ENCODE data around the gene RNPEPL1.
"Not testable (repeated sequence)": the region's sequence is repeated elsewhere in the genome, so short reads cannot be mapped to it uniquely, and the experiment has no call there.

The RNPEPL1 gene

GRCh38 chr2:240615396-240615795 is 47.1 kb downstream of the RNPEPL1 start:
- peaks cover 13% of the 10 kb centered on the region for H3K4me1 ChIP-seq (ENCODE audit: control insufficient read depth, insufficient read depth, low read depth, low read length)
- no peaks in the 10 kb centered on the region for H3K79me1 ChIP-seq (replicated peaks; ENCODE audit: low read length, poor library complexity, severe bottlenecking)
- H3K27ac ChIP-seq (ENCODE audit: low read length, poor library complexity, severe bottlenecking), result no peak overlapping the region
- no CpG with 5 or more reads among the region's 2 CpGs for WGBS
- no peak overlapping the region for H4K8ac ChIP-seq (ENCODE audit: low read length)
- H3K36me3 ChIP-seq (ENCODE audit: control insufficient read depth in 1 of 2, insufficient read depth in 2 of 2, low read depth in 1 of 2, low read length in 2 of 2), result peaks cover 0 to 5% of the 10 kb centered on the region in 2 experiments
- no peak overlapping the region for H3K18ac ChIP-seq (ENCODE audit: low read depth in 1 of 2, low read length in 2 of 2)
- no peaks in the 10 kb centered on the region for H3K27me3 ChIP-seq (ENCODE audit: control insufficient read depth in 1 of 2, insufficient read depth in 1 of 2, low read length in 2 of 2)
- H4K91ac ChIP-seq (ENCODE audit: low read length), result no peak overlapping the region
- H2BK5ac ChIP-seq (ENCODE audit: low read depth, low read length, poor library complexity, severe bottlenecking), result no peak overlapping the region
- no peak for DNase-seq
- H2BK12ac ChIP-seq (ENCODE audit: low read length in 2 of 2), result no peak overlapping the region
- H2AFZ ChIP-seq (ENCODE audit: low read depth, low read length), result no peak overlapping the region
- H3K9ac ChIP-seq (ENCODE audit: low read length), result no peak overlapping the region
- no peak overlapping the region for H3K4me3 ChIP-seq (ENCODE audit: insufficient read depth in 1 of 2, low read depth in 1 of 2, low read length in 2 of 2)
- no peak overlapping the region for H3K14ac ChIP-seq (ENCODE audit: low read length in 2 of 2)
- H2BK120ac ChIP-seq (ENCODE audit: low read depth, low read length), result no peak overlapping the region
- H3K4ac ChIP-seq (ENCODE audit: low read depth in 1 of 2, low read length in 2 of 2), result no peak overlapping the region
- no peak overlapping the region for H2AK5ac ChIP-seq (ENCODE audit: low read length, severe bottlenecking)
- H3K4me2 ChIP-seq (ENCODE audit: low read length, poor library complexity, severe bottlenecking), result no peak overlapping the region
- H2BK15ac ChIP-seq (ENCODE audit: low read depth, poor library complexity, severe bottlenecking), result no peak overlapping the region
- H3K9me3 ChIP-seq (ENCODE audit: control insufficient read depth, low read length), result no peaks in the 10 kb centered on the region
- H3K23ac ChIP-seq (ENCODE audit: low read length in 2 of 2), result no peak overlapping the region

- 81% methylated on average over 20 of the region's 20 CpGs for WGBS
Measured at GRCh38 chr2:240615820-240616547, 47.7 kb downstream of the RNPEPL1 start.

GRCh38 chr2:240616860-240617666 is 48.8 kb downstream of the RNPEPL1 start:
- not testable (repeated sequence) for H2BK12ac ChIP-seq (ENCODE audit: low read length in 2 of 2); DNase-seq; H2AFZ ChIP-seq (ENCODE audit: low read depth, low read length); H2AK5ac ChIP-seq (ENCODE audit: low read length, severe bottlenecking); H3K36me3 ChIP-seq (ENCODE audit: control insufficient read depth in 1 of 2, insufficient read depth in 2 of 2, low read depth in 1 of 2, low read length in 2 of 2); H2BK5ac ChIP-seq (ENCODE audit: low read depth, low read length, poor library complexity, severe bottlenecking); H2BK15ac ChIP-seq (ENCODE audit: low read depth, poor library complexity, severe bottlenecking); H3K14ac ChIP-seq (ENCODE audit: low read length in 2 of 2); H2BK120ac ChIP-seq (ENCODE audit: low read depth, low read length); H3K27me3 ChIP-seq (ENCODE audit: control insufficient read depth in 1 of 2, insufficient read depth in 1 of 2, low read length in 2 of 2); H4K91ac ChIP-seq (ENCODE audit: low read length); H4K8ac ChIP-seq (ENCODE audit: low read length); H3K23ac ChIP-seq (ENCODE audit: low read length in 2 of 2); H3K79me1 ChIP-seq (replicated peaks; ENCODE audit: low read length, poor library complexity, severe bottlenecking); H3K4me2 ChIP-seq (ENCODE audit: low read length, poor library complexity, severe bottlenecking); H3K18ac ChIP-seq (ENCODE audit: low read depth in 1 of 2, low read length in 2 of 2); H3K4ac ChIP-seq (ENCODE audit: low read depth in 1 of 2, low read length in 2 of 2); H3K9ac ChIP-seq (ENCODE audit: low read length); H3K4me3 ChIP-seq (ENCODE audit: insufficient read depth in 1 of 2, low read depth in 1 of 2, low read length in 2 of 2); H3K9me3 ChIP-seq (ENCODE audit: control insufficient read depth, low read length); H3K27ac ChIP-seq (ENCODE audit: low read length, poor library complexity, severe bottlenecking)
- peaks cover 13% of the 10 kb centered on the region for H3K4me1 ChIP-seq (ENCODE audit: control insufficient read depth, insufficient read depth, low read depth, low read length)
- 76% methylated on average over 3 of the region's 5 CpGs for WGBS

More at GRCh38 chr2:240615820-240616547, 47.7 kb downstream of the RNPEPL1 start:
- H3K14ac ChIP-seq (ENCODE audit: low read length in 2 of 2), result no peak overlapping the region
- H3K23ac ChIP-seq (ENCODE audit: low read length in 2 of 2), result no peak overlapping the region
- H3K9me3 ChIP-seq (ENCODE audit: control insufficient read depth, low read length), result no peaks in the 10 kb centered on the region
- no peak overlapping the region for H2BK120ac ChIP-seq (ENCODE audit: low read depth, low read length)
- H3K4ac ChIP-seq (ENCODE audit: low read depth in 1 of 2, low read length in 2 of 2), result no peak overlapping the region
- no peak overlapping the region for H3K18ac ChIP-seq (ENCODE audit: low read depth in 1 of 2, low read length in 2 of 2)
- H3K4me2 ChIP-seq (ENCODE audit: low read length, poor library complexity, severe bottlenecking), result no peak overlapping the region
- no peak overlapping the region for H2BK12ac ChIP-seq (ENCODE audit: low read length in 2 of 2)
- H4K8ac ChIP-seq (ENCODE audit: low read length), result no peak overlapping the region
- no peak overlapping the region for H3K27ac ChIP-seq (ENCODE audit: low read length, poor library complexity, severe bottlenecking)
- H2AFZ ChIP-seq (ENCODE audit: low read depth, low read length), result no peak overlapping the region
- no peak overlapping the region for H2BK5ac ChIP-seq (ENCODE audit: low read depth, low read length, poor library complexity, severe bottlenecking)
- no peak overlapping the region for H2BK15ac ChIP-seq (ENCODE audit: low read depth, poor library complexity, severe bottlenecking)
- no peak for DNase-seq
- no peak overlapping the region for H2AK5ac ChIP-seq (ENCODE audit: low read length, severe bottlenecking)
- H3K27me3 ChIP-seq (ENCODE audit: control insufficient read depth in 1 of 2, insufficient read depth in 1 of 2, low read length in 2 of 2), result no peaks in the 10 kb centered on the region
- H3K36me3 ChIP-seq (ENCODE audit: control insufficient read depth in 1 of 2, insufficient read depth in 2 of 2, low read depth in 1 of 2, low read length in 2 of 2), result peaks cover 0 to 5% of the 10 kb centered on the region in 2 experiments
- H4K91ac ChIP-seq (ENCODE audit: low read length), result no peak overlapping the region
- peaks cover 13% of the 10 kb centered on the region for H3K4me1 ChIP-seq (ENCODE audit: control insufficient read depth, insufficient read depth, low read depth, low read length)
- no peak overlapping the region for H3K4me3 ChIP-seq (ENCODE audit: insufficient read depth in 1 of 2, low read depth in 1 of 2, low read length in 2 of 2)
- H3K9ac ChIP-seq (ENCODE audit: low read length), result no peak overlapping the region
- H3K79me1 ChIP-seq (replicated peaks; ENCODE audit: low read length, poor library complexity, severe bottlenecking), result no peaks in the 10 kb centered on the region

- no peaks in the 10 kb centered on the region for H3K27me3 ChIP-seq (ENCODE audit: control insufficient read depth in 1 of 2, insufficient read depth in 1 of 2, low read length in 2 of 2)
- no peaks in the 10 kb centered on the region for H3K36me3 ChIP-seq (ENCODE audit: control insufficient read depth in 1 of 2, insufficient read depth in 2 of 2, low read depth in 1 of 2, low read length in 2 of 2)
- H3K4me3 ChIP-seq (ENCODE audit: insufficient read depth in 1 of 2, low read depth in 1 of 2, low read length in 2 of 2), result no peak overlapping the region
- no peaks in the 10 kb centered on the region for H3K79me1 ChIP-seq (replicated peaks; ENCODE audit: low read length, poor library complexity, severe bottlenecking)
- H3K4me2 ChIP-seq (ENCODE audit: low read length, poor library complexity, severe bottlenecking), result no peak overlapping the region
- H2BK12ac ChIP-seq (ENCODE audit: low read length in 2 of 2), result no peak overlapping the region
- H3K18ac ChIP-seq (ENCODE audit: low read depth in 1 of 2, low read length in 2 of 2), result no peak overlapping the region
- no peak overlapping the region for H4K8ac ChIP-seq (ENCODE audit: low read length)
- H2BK5ac ChIP-seq (ENCODE audit: low read depth, low read length, poor library complexity, severe bottlenecking), result no peak overlapping the region
- no peaks in the 10 kb centered on the region for H3K9me3 ChIP-seq (ENCODE audit: control insufficient read depth, low read length)
- DNase-seq, result no peak
- H3K14ac ChIP-seq (ENCODE audit: low read length in 2 of 2), result no peak overlapping the region
- WGBS, result 89% methylated on average over 6 of the region's 6 CpGs
- no peak overlapping the region for H3K23ac ChIP-seq (ENCODE audit: low read length in 2 of 2)
- H2BK120ac ChIP-seq (ENCODE audit: low read depth, low read length), result no peak overlapping the region
- H4K91ac ChIP-seq (ENCODE audit: low read length), result no peak overlapping the region
- no peak overlapping the region for H3K27ac ChIP-seq (ENCODE audit: low read length, poor library complexity, severe bottlenecking)
- H3K9ac ChIP-seq (ENCODE audit: low read length), result no peak overlapping the region
- H3K4me1 ChIP-seq (ENCODE audit: control insufficient read depth, insufficient read depth, low read depth, low read length), result peaks cover 5% of the 10 kb centered on the region
- H3K4ac ChIP-seq (ENCODE audit: low read depth in 1 of 2, low read length in 2 of 2), result no peak overlapping the region
- no peak overlapping the region for H2AFZ ChIP-seq (ENCODE audit: low read depth, low read length)
- no peak overlapping the region for H2BK15ac ChIP-seq (ENCODE audit: low read depth, poor library complexity, severe bottlenecking)
- H2AK5ac ChIP-seq (ENCODE audit: low read length, severe bottlenecking), result no peak overlapping the region
Measured at GRCh38 chr2:240618776-240619175, 50.5 kb downstream of the RNPEPL1 start.
